ENCODE results near the gene LAMA3. TPM values are rescaled to one million over a fixed set of nuclear protein-coding genes. Genes with fewer than 3 reads are reported as not detected.

Gene LAMA3
- total RNA-seq, 1 donor from 2014 or later: 0.47 TPM

GRCh38 chr18:23814991-23815614 is 125.8 kb downstream of the LAMA3 start:
- H3K27ac Mint-ChIP-seq: no peak overlapping the region
- no peak overlapping the region for H3K4me3 ChIP-seq
- no peak overlapping the region for H3K9ac ChIP-seq
- no peaks in the 10 kb centered on the region for H3F3A ChIP-seq (ENCODE audit: low read depth)
- peaks cover 5% of the 10 kb centered on the region for H3K27me3 Mint-ChIP-seq (ENCODE audit: insufficient read depth, low read depth)
- H3K9me3 ChIP-seq (ENCODE audit: low read depth): no peaks in the 10 kb centered on the region
- no peaks in the 10 kb centered on the region for H3K79me2 ChIP-seq (ENCODE audit: low read depth)
- H3K36me3 ChIP-seq: no peaks in the 10 kb centered on the region
- H3K27ac ChIP-seq: no peak overlapping the region
- H3K36me3 Mint-ChIP-seq: no peaks in the 10 kb centered on the region
- no peaks in the 10 kb centered on the region for H4K20me1 ChIP-seq (ENCODE audit: low read depth)
- H2AFZ ChIP-seq (replicated peaks): no peak overlapping the region
- no peaks in the 10 kb centered on the region for H3K4me1 ChIP-seq
- TF ChIP-seq EZH2 (IDR thresholded peaks at IDR 0.05) (no peak), EZH2phosphoT487 (IDR thresholded peaks at IDR 0.05) (no peak), CTCF (IDR thresholded peaks at IDR 0.05) (no peak)
- H3K4me2 ChIP-seq: no peak overlapping the region
- no peaks in the 10 kb centered on the region for H3K27me3 ChIP-seq
- no peaks in the 10 kb centered on the region for H3K4me1 Mint-ChIP-seq
- H3K4me3 Mint-ChIP-seq: no peak overlapping the region
- no peak for DNase-seq (ENCODE audit: low spot score)
- no peaks in the 10 kb centered on the region for H3K9me3 Mint-ChIP-seq

- no peak for DNase-seq (ENCODE audit: low spot score)
- Mint-ChIP-seq H3K27ac (no peak overlapping the region), H3K4me1 (no peaks in the 10 kb centered on the region), H3K9me3 (no peaks in the 10 kb centered on the region), H3K27me3 (ENCODE audit: insufficient read depth, low read depth) (peaks cover 4% of the 10 kb centered on the region), H3K4me3 (no peak overlapping the region), H3K36me3 (no peaks in the 10 kb centered on the region)
- H3K4me2 ChIP-seq: no peak overlapping the region
- H4K20me1 ChIP-seq (ENCODE audit: low read depth): no peaks in the 10 kb centered on the region
- no peaks in the 10 kb centered on the region for H3K27me3 ChIP-seq
- no peaks in the 10 kb centered on the region for H3K79me2 ChIP-seq (ENCODE audit: low read depth)
- H3K27ac ChIP-seq: no peak overlapping the region
- peak overlapping the region; percentile 40 for H2AFZ ChIP-seq (replicated peaks)
- no peak overlapping the region for H3K9ac ChIP-seq
- no peaks in the 10 kb centered on the region for H3K36me3 ChIP-seq
- no peaks in the 10 kb centered on the region for H3K9me3 ChIP-seq (ENCODE audit: low read depth)
- no peaks in the 10 kb centered on the region for H3K4me1 ChIP-seq
- no peak for TF ChIP-seq EZH2 (IDR thresholded peaks at IDR 0.05)
- no peak for TF ChIP-seq CTCF (IDR thresholded peaks at IDR 0.05)
- TF ChIP-seq EZH2phosphoT487 (IDR thresholded peaks at IDR 0.05): no peak
- H3F3A ChIP-seq (ENCODE audit: low read depth): no peaks in the 10 kb centered on the region
- no peak overlapping the region for H3K4me3 ChIP-seq
Measured at GRCh38 chr18:23816021-23816420, 126.8 kb downstream of the LAMA3 start.

- no peak for DNase-seq (ENCODE audit: low spot score)
- Mint-ChIP-seq H3K27me3 (ENCODE audit: insufficient read depth, low read depth) (peaks cover 4% of the 10 kb centered on the region), H3K4me1 (no peaks in the 10 kb centered on the region), H3K36me3 (no peaks in the 10 kb centered on the region), H3K27ac (no peak overlapping the region), H3K4me3 (no peak overlapping the region), H3K9me3 (no peaks in the 10 kb centered on the region)
- H3K27ac ChIP-seq: no peak overlapping the region
- no peak overlapping the region for H3K4me3 ChIP-seq
- no peak overlapping the region for H3K4me2 ChIP-seq
- H3K36me3 ChIP-seq: no peaks in the 10 kb centered on the region
- no peaks in the 10 kb centered on the region for H3K9me3 ChIP-seq (ENCODE audit: low read depth)
- no peaks in the 10 kb centered on the region for H3K79me2 ChIP-seq (ENCODE audit: low read depth)
- no peaks in the 10 kb centered on the region for H4K20me1 ChIP-seq (ENCODE audit: low read depth)
- TF ChIP-seq EZH2phosphoT487 (IDR thresholded peaks at IDR 0.05) (no peak), CTCF (IDR thresholded peaks at IDR 0.05) (no peak), EZH2 (IDR thresholded peaks at IDR 0.05) (no peak)
- peak overlapping the region; percentile 40 for H2AFZ ChIP-seq (replicated peaks)
- H3K27me3 ChIP-seq: no peaks in the 10 kb centered on the region
- no peaks in the 10 kb centered on the region for H3F3A ChIP-seq (ENCODE audit: low read depth)
- no peaks in the 10 kb centered on the region for H3K4me1 ChIP-seq
- no peak overlapping the region for H3K9ac ChIP-seq
Measured at GRCh38 chr18:23816740-23817139, 127.5 kb downstream of the LAMA3 start.

Data from neural progenitor cell (in vitro differentiated cells).